Activated B cell treated with CpG ODN at 0.5 μM for 24 hours (primary cell): ENCODE measurements around the gene SPIB. TPM values are rescaled to one million over a fixed set of nuclear protein-coding genes. Genes with fewer than 3 reads are reported as not detected.

Experiments used
- ATAC-seq: fragments of 200-7000 bp; cut with Tn5 transposase; one replicate; pipeline ENCODE4 v1.10.0; 2021; ENCODE audit warnings: low read depth, mild to moderate bottlenecking, moderate library complexity
- CTCF ChIA-PET: fragments of 350-600 bp; sonication (Branson Sonifier 250); formaldehyde crosslinking; loops from one replicate; lab custom pipeline; 2021; ENCODE audit warnings: antibody characterized with exemption; lab: Charles Lee
- POLR2A ChIA-PET: fragments of 350-600 bp; sonication (Branson Sonifier 250); formaldehyde crosslinking; loops from one replicate; lab custom pipeline; 2021; ENCODE audit warnings: antibody characterized with exemption; lab: Charles Lee
- DNase-seq: peaks from one replicate; pipeline ENCODE4 v3.0.0; 2022
- H3K27ac Mint-ChIP-seq: one replicate; pipeline ENCODE4 v1.8.0; 2020; ENCODE audit warnings: mixed read lengths
- H3K27me3 Mint-ChIP-seq: one replicate; pipeline ENCODE4 v1.8.0; 2021; ENCODE audit warnings: mixed read lengths
- H3K36me3 Mint-ChIP-seq: one replicate; pipeline ENCODE4 v1.8.0; 2021; ENCODE audit warnings: low read depth, mixed read lengths
- H3K4me1 Mint-ChIP-seq: one replicate; pipeline ENCODE4 v1.8.0; 2021; ENCODE audit warnings: mixed read lengths
- H3K4me3 Mint-ChIP-seq: one replicate; pipeline ENCODE4 v1.8.0; 2020; ENCODE audit warnings: mild to moderate bottlenecking, mixed read lengths
- H3K9me3 Mint-ChIP-seq: one replicate; pipeline ENCODE4 v1.8.0; 2020; ENCODE audit warnings: mixed read lengths
- intact Hi-C: fragments of 100-400 bp; cut with micrococcal nuclease; formaldehyde crosslinking; loops from one replicate; pipeline ENCODE4 v1.15.1; 2024
- total RNA-seq: library from RNA; stranded (reverse); gene quantifications from 2 replicates; pipeline ENCODE4 v1.2.3, GENCODE V29; 2022
- TF ChIP-seq, protein P1 (sequence below): fragments of 200-600 bp; IDR thresholded peaks from one replicate; pipeline ENCODE4 v1.8.0; 2022; ENCODE audit warnings: antibody characterized with exemption, mild to moderate bottlenecking

SPIB gene
- total RNA-seq, 1 donor from 2014 or later = 324 TPM

DNA sequence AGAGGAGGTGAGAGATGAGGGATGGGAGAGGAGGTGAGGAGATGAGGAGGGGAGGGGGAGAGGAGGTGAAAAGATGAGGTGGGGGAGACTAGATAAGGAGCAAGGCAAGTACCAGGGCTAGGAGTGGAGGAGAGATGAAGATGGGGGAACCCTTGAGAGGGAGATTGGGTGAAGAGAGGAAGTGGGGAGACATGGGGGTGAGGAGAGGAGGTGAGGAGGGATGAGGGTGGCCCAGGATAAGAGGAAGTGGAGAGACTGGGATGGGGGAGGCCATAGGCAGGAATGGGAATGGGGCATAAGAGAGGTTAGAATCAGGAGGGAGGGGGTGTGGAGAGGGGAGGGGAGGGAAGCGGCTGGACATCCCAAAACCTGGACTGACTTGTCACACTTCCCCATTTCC is 40.9 kb downstream of the SPIB start:
- Mint-ChIP-seq H3K27me3 (no peaks in the 10 kb centered on the region), H3K4me3 (peak overlapping the region; percentile 72), H3K9me3 (no peaks in the 10 kb centered on the region), H3K36me3 (no peaks in the 10 kb centered on the region), H3K27ac (peak overlapping the region; percentile 90), H3K4me1 (peaks cover 24% of the 10 kb centered on the region)
- ATAC-seq (no peak), DNase-seq (no peak)
- CTCF ChIA-PET = interaction anchor here (1.1 to 4.1 kb wide), 7 partner anchors 11 to 462 kb away, joined by 4 to 92 read pairs (median 8); no protein-coding TSS in a partner anchor
- POLR2A ChIA-PET = interaction anchor here (0.6 to 2.9 kb wide), 17 partner anchors 22 to 134 kb away, joined by 3 to 36 read pairs (median 10); partner anchors contain the start of genes JOSD2, KCNC3, MYBPC2 and POLD1
- intact Hi-C loops = loop anchor here (1.0 kb wide), 2 partner anchors 28 to 52 kb away; partner anchors contain the start of gene JOSD2
- TF ChIP-seq, protein P1, sequence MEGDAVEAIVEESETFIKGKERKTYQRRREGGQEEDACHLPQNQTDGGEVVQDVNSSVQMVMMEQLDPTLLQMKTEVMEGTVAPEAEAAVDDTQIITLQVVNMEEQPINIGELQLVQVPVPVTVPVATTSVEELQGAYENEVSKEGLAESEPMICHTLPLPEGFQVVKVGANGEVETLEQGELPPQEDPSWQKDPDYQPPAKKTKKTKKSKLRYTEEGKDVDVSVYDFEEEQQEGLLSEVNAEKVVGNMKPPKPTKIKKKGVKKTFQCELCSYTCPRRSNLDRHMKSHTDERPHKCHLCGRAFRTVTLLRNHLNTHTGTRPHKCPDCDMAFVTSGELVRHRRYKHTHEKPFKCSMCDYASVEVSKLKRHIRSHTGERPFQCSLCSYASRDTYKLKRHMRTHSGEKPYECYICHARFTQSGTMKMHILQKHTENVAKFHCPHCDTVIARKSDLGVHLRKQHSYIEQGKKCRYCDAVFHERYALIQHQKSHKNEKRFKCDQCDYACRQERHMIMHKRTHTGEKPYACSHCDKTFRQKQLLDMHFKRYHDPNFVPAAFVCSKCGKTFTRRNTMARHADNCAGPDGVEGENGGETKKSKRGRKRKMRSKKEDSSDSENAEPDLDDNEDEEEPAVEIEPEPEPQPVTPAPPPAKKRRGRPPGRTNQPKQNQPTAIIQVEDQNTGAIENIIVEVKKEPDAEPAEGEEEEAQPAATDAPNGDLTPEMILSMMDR = no peak

DNA sequence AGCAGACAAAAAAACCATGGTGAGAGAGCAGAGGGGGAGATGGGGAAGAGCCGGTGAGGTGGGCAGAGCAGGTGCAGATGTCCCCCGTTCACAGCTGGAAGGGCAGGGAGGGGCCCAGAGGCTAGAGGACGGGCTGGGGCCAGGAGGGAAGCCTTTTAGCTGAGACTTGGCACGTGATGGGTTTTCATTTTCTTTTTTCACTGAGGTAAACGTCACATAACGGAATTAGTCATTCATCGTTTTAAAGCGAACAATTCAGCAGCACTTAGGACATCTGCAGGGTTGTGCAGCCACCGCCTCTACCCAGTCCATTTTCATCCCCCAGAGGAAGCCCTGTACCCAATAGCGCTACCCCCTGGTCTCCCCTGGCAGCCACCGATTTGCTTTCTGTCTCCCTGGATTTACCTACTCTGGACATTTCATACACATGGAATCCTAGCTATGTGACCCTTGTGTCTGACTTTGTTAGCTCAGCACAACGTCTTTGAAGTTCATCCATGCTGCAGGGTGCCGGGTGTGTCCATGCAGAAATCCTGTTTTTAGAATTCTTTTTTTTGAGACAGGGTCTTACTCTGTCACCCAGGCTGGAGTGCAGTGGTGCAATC is 41.5 kb downstream of the SPIB start:
- H3K36me3 Mint-ChIP-seq = no peaks in the 10 kb centered on the region
- no peaks in the 10 kb centered on the region for H3K9me3 Mint-ChIP-seq
- H3K4me3 Mint-ChIP-seq = peak overlapping the region; percentile 72
- intact Hi-C loops = loop anchor here (1.0 kb wide), 2 partner anchors 29 to 51 kb away; partner anchors contain the start of gene JOSD2
- TF ChIP-seq, protein P1 = no peak
- H3K27ac Mint-ChIP-seq = peak overlapping the region; percentile 90
- ChIA-PET CTCF (interaction anchor here (0.7 to 4.1 kb wide), 23 partner anchors 10 to 461 kb away, joined by 3 to 92 read pairs (median 4); partner anchors contain the start of genes JOSD2 and NR1H2), POLR2A (interaction anchor here (0.5 to 2.9 kb wide), 25 partner anchors 10 to 344 kb away, joined by 3 to 36 read pairs (median 7); partner anchors contain the start of genes JOSD2, KCNC3, MYBPC2 and NR1H2)
- DNase-seq (peak; percentile 42), ATAC-seq (peak; percentile 83)
- no peaks in the 10 kb centered on the region for H3K27me3 Mint-ChIP-seq
- H3K4me1 Mint-ChIP-seq = peaks cover 24% of the 10 kb centered on the region

DNA sequence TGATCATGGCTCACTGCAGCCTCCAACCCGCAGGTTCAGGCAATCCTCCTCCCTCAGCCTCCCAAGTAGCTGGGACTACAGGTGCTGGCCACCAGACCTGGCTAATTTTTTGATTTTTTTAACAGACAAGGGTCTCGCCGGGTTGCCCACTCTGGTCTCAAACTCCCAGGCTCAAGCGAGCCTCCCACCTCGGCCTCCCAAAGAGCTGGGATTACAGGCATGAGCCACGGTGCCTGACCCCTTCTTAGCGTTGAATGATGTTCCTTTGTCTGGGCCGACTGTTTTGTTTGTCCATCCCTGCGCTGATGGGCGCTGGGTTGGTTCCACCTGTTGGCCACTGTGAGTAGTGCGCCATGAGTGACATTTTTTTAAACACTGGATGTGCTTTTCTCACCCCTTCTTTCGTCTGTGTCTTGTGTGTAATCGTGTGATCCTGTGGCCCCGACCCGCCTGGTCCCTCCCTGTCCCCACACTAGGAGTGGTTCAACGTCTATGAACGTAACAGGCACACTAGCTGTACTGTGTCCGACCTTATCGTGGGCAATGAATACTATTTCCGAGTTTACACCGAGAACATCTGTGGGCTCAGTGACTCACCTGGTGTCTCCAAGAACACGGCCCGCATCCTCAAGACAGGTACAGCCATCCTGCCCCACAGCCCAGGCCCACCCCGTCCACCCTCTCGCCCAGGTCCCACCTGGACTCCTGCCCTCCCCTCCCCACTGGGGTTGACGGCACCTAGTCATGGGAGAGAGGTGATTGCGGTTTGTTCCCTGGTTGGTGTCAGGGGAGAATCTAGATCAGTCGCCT is 42.5 kb downstream of the SPIB start:
- no peaks in the 10 kb centered on the region for H3K9me3 Mint-ChIP-seq
- POLR2A ChIA-PET = interaction anchor here (0.5 to 2.9 kb wide), 22 partner anchors 11 to 343 kb away, joined by 3 to 36 read pairs (median 8); partner anchors contain the start of genes JOSD2, KCNC3, MYBPC2 and NR1H2
- no peaks in the 10 kb centered on the region for H3K27me3 Mint-ChIP-seq
- TF ChIP-seq, protein P1 = peak; percentile 29
- no peaks in the 10 kb centered on the region for H3K36me3 Mint-ChIP-seq
- CTCF ChIA-PET = interaction anchor here (0.7 to 4.1 kb wide), 24 partner anchors 11 to 460 kb away, joined by 3 to 92 read pairs (median 4); partner anchors contain the start of genes JOSD2 and NR1H2
- intact Hi-C loops = loop anchor here (1.0 kb wide), 6 partner anchors 15 to 209 kb away; partner anchors contain the start of genes EMC10 and GARIN5A
- H3K27ac Mint-ChIP-seq = peak overlapping the region; percentile 90
- ATAC-seq (peak; percentile 65), DNase-seq (peak; percentile 61)
- H3K4me3 Mint-ChIP-seq = peak overlapping the region; percentile 44
- H3K4me1 Mint-ChIP-seq = peaks cover 24% of the 10 kb centered on the region

DNA sequence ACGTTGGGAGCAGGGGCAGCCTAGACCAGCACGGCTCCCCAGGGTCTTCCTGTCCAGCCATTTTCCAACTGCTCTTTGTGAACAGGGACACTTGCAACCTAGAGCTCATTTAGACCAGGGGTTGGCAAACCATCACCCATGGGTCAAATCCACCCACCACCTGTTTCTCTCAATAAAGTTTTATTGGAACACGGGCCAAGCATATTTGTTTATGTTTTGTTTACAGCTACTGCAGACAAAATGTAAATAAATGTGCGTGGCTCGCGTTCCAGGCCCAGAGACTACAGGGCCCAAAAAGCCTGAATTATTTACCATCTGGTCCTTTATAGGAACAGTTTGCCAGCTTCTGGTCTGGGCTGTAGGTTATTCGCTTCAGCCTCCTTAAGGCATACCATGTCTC is 44.2 kb downstream of the SPIB start:
- Mint-ChIP-seq H3K9me3 (no peaks in the 10 kb centered on the region), H3K4me1 (peaks cover 24% of the 10 kb centered on the region), H3K27ac (no peak overlapping the region), H3K4me3 (no peak overlapping the region), H3K36me3 (no peaks in the 10 kb centered on the region), H3K27me3 (peaks cover 2% of the 10 kb centered on the region)
- ChIA-PET POLR2A (interaction anchor here (0.6 to 1.1 kb wide), 3 partner anchors 16 to 1491 kb away, joined by 3 to 5 read pairs (median 4); no protein-coding TSS in a partner anchor), CTCF (interaction anchor here (1.0 to 4.1 kb wide), 6 partner anchors 48 to 211 kb away, joined by 4 to 92 read pairs (median 6); no protein-coding TSS in a partner anchor)
- no peak for DNase-seq
- intact Hi-C loops = no loop called here
- no peak for ATAC-seq
- TF ChIP-seq, protein P1 = no peak
